Gastroesophageal sphincter (tissue), 4 donors: ENCODE measurements around the gene NR2F2. TPM values are rescaled to one million over a fixed set of nuclear protein-coding genes. Genes with fewer than 3 reads are reported as not detected.
"Not testable (repeated sequence)": the region's sequence is repeated elsewhere in the genome, so short reads cannot be mapped to it uniquely, and the experiment has no call there.

ENCODE experiments used
- ATAC-seq: fragments of 150-250 bp; one replicate; pipeline ENCODE4 v1.9.1; 2016; ENCODE audit warnings: mild to moderate bottlenecking, moderate library complexity
- H3K27ac ChIP-seq, 4 donors: fragments of 200-600 bp; sonication (generic) in 3 of 4; 1 replicate in 3 of 4; 2 replicates in 1 of 4; pipeline ENCODE4 v1.5.1; 2016 to 2019
- H3K27me3 ChIP-seq: fragments of 200-600 bp; sonication (generic); one replicate; pipeline ENCODE4 v1.5.1; 2019
- H3K36me3 ChIP-seq, 2 donors: fragments of 200-600 bp; sonication (generic); one replicate each; pipeline ENCODE4 v1.5.1; 2019; ENCODE audit warnings: control low read depth in 1 of 2
- H3K4me1 ChIP-seq, 3 donors: fragments of 200-600 bp; sonication (generic); 1 replicate in 2 of 3; 2 replicates in 1 of 3; pipeline ENCODE4 v1.5.1; 2016 to 2019; ENCODE audit warnings: control low read depth in 2 of 3
- H3K4me3 ChIP-seq, 2 donors: fragments of 200-600 bp; sonication (generic); one replicate each; pipeline ENCODE4 v1.5.1; 2019; ENCODE audit warnings: mild to moderate bottlenecking in 1 of 2, moderate library complexity in 1 of 2
- H3K9me3 ChIP-seq, 3 donors: fragments of 200-600 bp; sonication (generic); one replicate each; pipeline ENCODE4 v1.5.1; 2017 to 2019; ENCODE audit warnings: control low read depth in 2 of 3
- CTCF ChIP-seq, 4 experiments: fragments of 200-600 bp in 2 of 4; fragments of 450-650 bp in 2 of 4; sonication (generic) in 1 of 4; IDR thresholded peaks; one replicate each; pipeline ENCODE4 v1.5.1; 2017 to 2019; ENCODE audit warnings: antibody characterized with exemption in 4 of 4, mild to moderate bottlenecking in 2 of 4, moderate library complexity in 2 of 4
- EP300 ChIP-seq: sonication (generic); formaldehyde crosslinking; IDR thresholded peaks from one replicate; pipeline ENCODE4 v1.6.1; 2017; ENCODE audit warnings: antibody characterized with exemption, mild to moderate bottlenecking
- POLR2A ChIP-seq, 2 donors: fragments of 450-650 bp; IDR thresholded peaks; one replicate each; pipeline ENCODE4 v1.6.1; 2017; ENCODE audit warnings: antibody characterized with exemption in 2 of 2, mild to moderate bottlenecking in 2 of 2, moderate library complexity in 1 of 2
- POLR2AphosphoS5 ChIP-seq: sonication (generic); formaldehyde crosslinking; IDR thresholded peaks from one replicate; pipeline ENCODE4 v1.6.1; 2017; ENCODE audit warnings: antibody characterized with exemption
- WGBS, 2 donors: methylation state at CpG; one replicate each; pipeline ENCODE4 v1.1.5; 2018; ENCODE audit warnings: low coverage in 1 of 2; 5-methylcytosine and 5-hydroxymethylcytosine counted together
- total RNA-seq, 4 donors: library from RNA; depleted of rRNA; stranded (reverse); fragments of >200 nt; gene quantifications; one replicate each; pipeline ENCODE4 v1.1.0, GENCODE V29; 2016

Gene NR2F2
- total RNA-seq, 4 donors from 2014 or later = 82.7 to 126 (median 91.8) TPM

GRCh38 chr15:96367311-96368200 is 37.1 kb downstream of the NR2F2 start:
- 54 to 86% methylated on average over 14 to 19 of the region's 31 CpGs for WGBS, 2 donors
- peak overlapping the region in 1 of 2 donors; percentile 32 for H3K4me3 ChIP-seq
- H3K36me3 ChIP-seq = no peaks in the 10 kb centered on the region
- H3K27me3 ChIP-seq = no peaks in the 10 kb centered on the region
- no peaks in the 10 kb centered on the region for H3K4me1 ChIP-seq
- no peak for ATAC-seq
- TF ChIP-seq EP300 (no peak), CTCF (IDR thresholded peaks at IDR 0.05) (no peak), POLR2A (IDR thresholded peaks at IDR 0.05) (no peak), POLR2AphosphoS5 (no peak)
- H3K27ac ChIP-seq = no peak overlapping the region
- no peaks in the 10 kb centered on the region for H3K9me3 ChIP-seq

GRCh38 chr15:96369351-96369750 is 38.9 kb downstream of the NR2F2 start:
- no peak overlapping the region for H3K27ac ChIP-seq
- no peaks in the 10 kb centered on the region for H3K9me3 ChIP-seq
- WGBS, 2 donors = 88 to 98% methylated on average over 16 to 19 of the region's 19 CpGs
- TF ChIP-seq EP300 (no peak), CTCF (IDR thresholded peaks at IDR 0.05) (no peak), POLR2AphosphoS5 (no peak), POLR2A (IDR thresholded peaks at IDR 0.05) (no peak)
- H3K27me3 ChIP-seq = no peaks in the 10 kb centered on the region
- no peaks in the 10 kb centered on the region for H3K4me1 ChIP-seq
- H3K36me3 ChIP-seq = no peaks in the 10 kb centered on the region
- no peak overlapping the region for H3K4me3 ChIP-seq
- ATAC-seq = no peak

GRCh38 chr15:96369825-96370621 is 39.5 kb downstream of the NR2F2 start:
- H3K9me3 ChIP-seq = no peaks in the 10 kb centered on the region
- TF ChIP-seq CTCF (IDR thresholded peaks at IDR 0.05) = no peak
- no peak for TF ChIP-seq EP300
- TF ChIP-seq POLR2A (IDR thresholded peaks at IDR 0.05) = no peak
- TF ChIP-seq POLR2AphosphoS5 = no peak
- H3K4me1 ChIP-seq = no peaks in the 10 kb centered on the region
- H3K4me3 ChIP-seq = no peak overlapping the region
- H3K36me3 ChIP-seq = no peaks in the 10 kb centered on the region
- 80 to 87% methylated on average over 2 to 9 of the region's 22 CpGs for WGBS, 2 donors
- H3K27ac ChIP-seq = no peak overlapping the region
- no peak for ATAC-seq
- no peaks in the 10 kb centered on the region for H3K27me3 ChIP-seq

- no peak for TF ChIP-seq EP300
- no peak for TF ChIP-seq POLR2A (IDR thresholded peaks at IDR 0.05)
- Histone ChIP-seq H3K36me3 (no peaks in the 10 kb centered on the region), H3K4me1 (no peaks in the 10 kb centered on the region), H3K9me3 (no peaks in the 10 kb centered on the region), H3K27ac (no peak overlapping the region), H3K4me3 (no peak overlapping the region), H3K27me3 (no peaks in the 10 kb centered on the region)
- ATAC-seq = no peak
- 65 to 89% methylated on average over 2 of the region's 2 CpGs for WGBS, 2 donors
Observed at GRCh38 chr15:96372554-96372953, 42.1 kb downstream of the NR2F2 start.

GRCh38 chr15:96374499-96374898 is 44.0 kb downstream of the NR2F2 start:
- Histone ChIP-seq H3K36me3 (no peaks in the 10 kb centered on the region), H3K9me3 (no peaks in the 10 kb centered on the region), H3K27ac (no peak overlapping the region), H3K4me1 (no peaks in the 10 kb centered on the region), H3K4me3 (no peak overlapping the region), H3K27me3 (no peaks in the 10 kb centered on the region)
- WGBS, 2 donors = 35 to 76% methylated on average over 5 of the region's 5 CpGs
- ATAC-seq = no peak
- TF ChIP-seq POLR2A (IDR thresholded peaks at IDR 0.05) (no peak), POLR2AphosphoS5 (no peak), CTCF (IDR thresholded peaks at IDR 0.05) (no peak), EP300 (no peak)

- not testable (repeated sequence) for H3K4me3 ChIP-seq, H3K27ac ChIP-seq, H3K36me3 ChIP-seq, H3K4me1 ChIP-seq, ATAC-seq, H3K9me3 ChIP-seq, H3K27me3 ChIP-seq
- 92 to 94% methylated on average over 1 of the region's 2 CpGs for whole genome bisulfite sequencing, 2 donors
Observed at GRCh38 chr15:96379592-96379991, 49.1 kb downstream of the NR2F2 start.
